Measurements from ENCODE around the gene DDX39A.
"Not testable (repeated sequence)": the region's sequence is repeated elsewhere in the genome, so short reads cannot be mapped to it uniquely, and the experiment has no call there.

- TF ChIP-seq, protein P1, sequence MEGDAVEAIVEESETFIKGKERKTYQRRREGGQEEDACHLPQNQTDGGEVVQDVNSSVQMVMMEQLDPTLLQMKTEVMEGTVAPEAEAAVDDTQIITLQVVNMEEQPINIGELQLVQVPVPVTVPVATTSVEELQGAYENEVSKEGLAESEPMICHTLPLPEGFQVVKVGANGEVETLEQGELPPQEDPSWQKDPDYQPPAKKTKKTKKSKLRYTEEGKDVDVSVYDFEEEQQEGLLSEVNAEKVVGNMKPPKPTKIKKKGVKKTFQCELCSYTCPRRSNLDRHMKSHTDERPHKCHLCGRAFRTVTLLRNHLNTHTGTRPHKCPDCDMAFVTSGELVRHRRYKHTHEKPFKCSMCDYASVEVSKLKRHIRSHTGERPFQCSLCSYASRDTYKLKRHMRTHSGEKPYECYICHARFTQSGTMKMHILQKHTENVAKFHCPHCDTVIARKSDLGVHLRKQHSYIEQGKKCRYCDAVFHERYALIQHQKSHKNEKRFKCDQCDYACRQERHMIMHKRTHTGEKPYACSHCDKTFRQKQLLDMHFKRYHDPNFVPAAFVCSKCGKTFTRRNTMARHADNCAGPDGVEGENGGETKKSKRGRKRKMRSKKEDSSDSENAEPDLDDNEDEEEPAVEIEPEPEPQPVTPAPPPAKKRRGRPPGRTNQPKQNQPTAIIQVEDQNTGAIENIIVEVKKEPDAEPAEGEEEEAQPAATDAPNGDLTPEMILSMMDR (IDR thresholded peaks at IDR 0.05): not testable (repeated sequence)
- not testable (repeated sequence) for TF ChIP-seq POLR2A (IDR thresholded peaks at IDR 0.05)
Observed at GRCh38 chr19:14396730-14397129, 22.4 kb downstream of the DDX39A start.

All from esophagus squamous epithelium (tissue), 4 donors.